Muscle of leg (tissue), 11 donors: ENCODE data around the gene MAN2A1. TPM values are rescaled to one million over a fixed set of nuclear protein-coding genes. Genes with fewer than 3 reads are reported as not detected.

ENCODE experiments used
- DNase-seq: peaks from one replicate; pipeline ENCODE4 v3.0.0; 2013
- H3K27ac ChIP-seq: one replicate; pipeline ENCODE4 v1.5.1; 2013; ENCODE audit warnings: mild to moderate bottlenecking, low read length, control low read depth
- H3K27me3 ChIP-seq: one replicate; pipeline ENCODE4 v1.6.1; 2013; ENCODE audit warnings: low read length; ENCODE audit not compliant: control insufficient read depth, insufficient read depth
- H3K36me3 ChIP-seq: one replicate; pipeline ENCODE4 v1.6.1; 2013; ENCODE audit warnings: low read length; ENCODE audit not compliant: control insufficient read depth, insufficient read depth
- H3K4me1 ChIP-seq: one replicate; pipeline ENCODE4 v1.6.1; 2013; ENCODE audit warnings: low read length; ENCODE audit not compliant: control insufficient read depth, insufficient read depth
- H3K4me3 ChIP-seq: one replicate; pipeline ENCODE4 v1.5.1; 2013; ENCODE audit warnings: low read length, control low read depth
- H3K9me3 ChIP-seq: replicated peaks from 2 replicates; pipeline ENCODE4 v1.6.1; 2013; ENCODE audit warnings: low read depth, low read length; ENCODE audit not compliant: control insufficient read depth
- WGBS: methylation state at CpG from one replicate; pipeline ENCODE4 v1.1.5; 2013; ENCODE audit warnings: missing lambda C conversion rate; ENCODE audit not compliant: insufficient coverage; 5-methylcytosine and 5-hydroxymethylcytosine counted together
- polyA plus RNA-seq, 8 donors: library from polyadenylated mRNA; unstranded; fragments of 120-200 nt; gene quantifications; one replicate each; pipeline versions ENCODE4 v1.2.1 to v1.2.3, GENCODE V29; 2013; ENCODE audit warnings: inconsistent platforms in 1 of 8, low replicate concordance in 1 of 8; ENCODE audit not compliant: insufficient read length in 8 of 8, insufficient read depth in 1 of 8
- total RNA-seq: library from RNA; stranded (reverse); fragments of 120-200 nt; gene quantifications from one replicate; pipeline ENCODE4 v1.2.4, GENCODE V29; 2013

Gene MAN2A1
- total and polyA plus RNA-seq, 9 donors, result 27.7 to 47.9 (median 37.4) TPM

- no peak overlapping the region for H3K27ac ChIP-seq
- no CpG with 5 or more reads among the region's 2 CpGs for WGBS
- H3K4me1 ChIP-seq, result no peaks in the 10 kb centered on the region
- DNase-seq, result no peak
- H3K9me3 ChIP-seq, result no peaks in the 10 kb centered on the region
- H3K27me3 ChIP-seq, result no peaks in the 10 kb centered on the region
- peaks cover 12% of the 10 kb centered on the region for H3K36me3 ChIP-seq
- no peak overlapping the region for H3K4me3 ChIP-seq
These were observed 114.1 kb downstream of the MAN2A1 start for GRCh38 chr5:109803854-109804253.

- Histone ChIP-seq H3K27ac (no peak overlapping the region), H3K4me1 (no peaks in the 10 kb centered on the region), H3K9me3 (no peaks in the 10 kb centered on the region), H3K4me3 (no peak overlapping the region), H3K36me3 (peaks cover 14% of the 10 kb centered on the region), H3K27me3 (no peaks in the 10 kb centered on the region)
- DNase-seq, result no peak
- no CpG with 5 or more reads among the region's 3 CpGs for WGBS
These were observed 115.7 kb downstream of the MAN2A1 start for GRCh38 chr5:109805472-109805871.

- no peaks in the 10 kb centered on the region for H3K9me3 ChIP-seq
- H3K27me3 ChIP-seq, result no peaks in the 10 kb centered on the region
- H3K4me3 ChIP-seq, result no peak overlapping the region
- no peaks in the 10 kb centered on the region for H3K4me1 ChIP-seq
- no peak for DNase-seq
- peaks cover 15% of the 10 kb centered on the region for H3K36me3 ChIP-seq
- WGBS, result 40% methylated on average over 1 of the region's 3 CpGs
- no peak overlapping the region for H3K27ac ChIP-seq
These were observed 116.2 kb downstream of the MAN2A1 start for GRCh38 chr5:109805883-109806282.

- no peak overlapping the region for H3K4me3 ChIP-seq
- H3K27ac ChIP-seq, result no peak overlapping the region
- no CpG with 5 or more reads among the region's 2 CpGs for WGBS
- no peaks in the 10 kb centered on the region for H3K4me1 ChIP-seq
- H3K36me3 ChIP-seq, result peaks cover 17% of the 10 kb centered on the region
- no peak for DNase-seq
- no peaks in the 10 kb centered on the region for H3K9me3 ChIP-seq
- H3K27me3 ChIP-seq, result no peaks in the 10 kb centered on the region
These were observed 123.0 kb downstream of the MAN2A1 start for GRCh38 chr5:109812698-109813097.

GRCh38 chr5:109816732-109817131 is 127.0 kb downstream of the MAN2A1 start:
- Histone ChIP-seq H3K4me3 (no peak overlapping the region), H3K27ac (no peak overlapping the region), H3K27me3 (no peaks in the 10 kb centered on the region), H3K36me3 (peaks cover 13% of the 10 kb centered on the region), H3K4me1 (no peaks in the 10 kb centered on the region), H3K9me3 (no peaks in the 10 kb centered on the region)
- no CpG with 5 or more reads among the region's 1 CpG for WGBS
- no peak for DNase-seq

- no peaks in the 10 kb centered on the region for H3K27me3 ChIP-seq
- H3K4me1 ChIP-seq, result no peaks in the 10 kb centered on the region
- DNase-seq, result no peak
- WGBS, result no CpG with 5 or more reads among the region's 2 CpGs
- H3K4me3 ChIP-seq, result no peak overlapping the region
- no peaks in the 10 kb centered on the region for H3K9me3 ChIP-seq
- H3K27ac ChIP-seq, result no peak overlapping the region
- peaks cover 9% of the 10 kb centered on the region for H3K36me3 ChIP-seq
These were observed 130.2 kb downstream of the MAN2A1 start for GRCh38 chr5:109819878-109820277.

- Histone ChIP-seq H3K9me3 (no peaks in the 10 kb centered on the region), H3K36me3 (peaks cover 12% of the 10 kb centered on the region), H3K27ac (no peak overlapping the region), H3K4me1 (no peaks in the 10 kb centered on the region), H3K27me3 (no peaks in the 10 kb centered on the region), H3K4me3 (no peak overlapping the region)
- WGBS, result no CpG with 5 or more reads among the region's 4 CpGs
- DNase-seq, result no peak
These were observed 133.9 kb downstream of the MAN2A1 start for GRCh38 chr5:109823597-109823996.

GRCh38 chr5:109825450-109825849 is 135.7 kb downstream of the MAN2A1 start:
- H3K9me3 ChIP-seq, result no peaks in the 10 kb centered on the region
- no peak overlapping the region for H3K4me3 ChIP-seq
- H3K36me3 ChIP-seq, result peaks cover 13% of the 10 kb centered on the region
- no peaks in the 10 kb centered on the region for H3K27me3 ChIP-seq
- H3K4me1 ChIP-seq, result no peaks in the 10 kb centered on the region
- DNase-seq, result no peak
- no CpG with 5 or more reads among the region's 1 CpG for WGBS
- no peak overlapping the region for H3K27ac ChIP-seq

- Histone ChIP-seq H3K27ac (no peak overlapping the region), H3K4me3 (no peak overlapping the region), H3K4me1 (no peaks in the 10 kb centered on the region), H3K9me3 (no peaks in the 10 kb centered on the region), H3K36me3 (peaks cover 15% of the 10 kb centered on the region), H3K27me3 (no peaks in the 10 kb centered on the region)
- DNase-seq, result no peak
- no CpG with 5 or more reads among the region's 6 CpGs for WGBS
These were observed 136.7 kb downstream of the MAN2A1 start for GRCh38 chr5:109826426-109826825.

GRCh38 chr5:109829331-109829730 is 139.6 kb downstream of the MAN2A1 start:
- Histone ChIP-seq H3K27ac (no peak overlapping the region), H3K27me3 (no peaks in the 10 kb centered on the region), H3K4me3 (no peak overlapping the region), H3K36me3 (peaks cover 13% of the 10 kb centered on the region), H3K4me1 (no peaks in the 10 kb centered on the region), H3K9me3 (no peaks in the 10 kb centered on the region)
- DNase-seq, result no peak

- Histone ChIP-seq H3K4me1 (no peaks in the 10 kb centered on the region), H3K36me3 (peaks cover 12% of the 10 kb centered on the region), H3K9me3 (no peaks in the 10 kb centered on the region), H3K4me3 (no peak overlapping the region), H3K27me3 (no peaks in the 10 kb centered on the region), H3K27ac (no peak overlapping the region)
- WGBS, result no CpG with 5 or more reads among the region's 1 CpG
- DNase-seq, result no peak
These were observed 141.3 kb downstream of the MAN2A1 start for GRCh38 chr5:109830955-109831502.
